ENCODE data around the gene GPR146. TPM values are rescaled to one million over a fixed set of nuclear protein-coding genes. Genes with fewer than 3 reads are reported as not detected.

GPR146 gene
- total RNA-seq, 4 donors from 2014 or later = 8.7 to 49.4 (median 32.7) TPM

- TF ChIP-seq POLR2A (IDR thresholded peaks at IDR 0.05) (no peak), CTCF (IDR thresholded peaks at IDR 0.05) (no peak)
- no peaks in the 10 kb centered on the region for H3K36me3 ChIP-seq
- DNase-seq = peak; percentile 49 to 50
- no peak overlapping the region for H3K4me3 ChIP-seq (replicated peaks in 1 of 3)
- no peaks in the 10 kb centered on the region for H3K9me3 ChIP-seq
- H3K27me3 ChIP-seq = no peaks in the 10 kb centered on the region
- intact Hi-C loops (cut with DNase I) = no loop called here
- no peak overlapping the region for H3K27ac ChIP-seq
- H3K4me1 ChIP-seq = peaks cover 27 to 47% of the 10 kb centered on the region in 2 donors
- 83 to 84% methylated on average over 27 of the region's 27 CpGs for WGBS, 2 donors
Measured at GRCh38 chr7:1106063-1106792, 61.9 kb downstream of the GPR146 start.

- Histone ChIP-seq H3K4me3 (replicated peaks in 1 of 3) (no peak overlapping the region), H3K27ac (no peak overlapping the region), H3K36me3 (no peaks in the 10 kb centered on the region), H3K4me1 (peaks cover 20 to 41% of the 10 kb centered on the region in 2 donors), H3K27me3 (no peaks in the 10 kb centered on the region), H3K9me3 (no peaks in the 10 kb centered on the region)
- TF ChIP-seq POLR2A (IDR thresholded peaks at IDR 0.05) (no peak), CTCF (IDR thresholded peaks at IDR 0.05) (no peak)
- DNase-seq = no peak
- WGBS, 2 donors = 75 to 84% methylated on average over 14 to 17 of the region's 20 CpGs
- intact Hi-C loops (cut with DNase I) = no loop called here
Measured at GRCh38 chr7:1106793-1107421, 62.6 kb downstream of the GPR146 start.

GRCh38 chr7:1108264-1108920 is 64.0 kb downstream of the GPR146 start:
- intact Hi-C loops (cut with DNase I) = no loop called here
- H3K36me3 ChIP-seq = peaks cover 0 to 3% of the 10 kb centered on the region in 2 donors
- no peaks in the 10 kb centered on the region for H3K9me3 ChIP-seq
- TF ChIP-seq CTCF (IDR thresholded peaks at IDR 0.05) = no peak
- no peak for TF ChIP-seq POLR2A (IDR thresholded peaks at IDR 0.05)
- no peak overlapping the region for H3K27ac ChIP-seq
- WGBS, 2 donors = 39 to 56% methylated on average over 21 to 25 of the region's 30 CpGs
- H3K27me3 ChIP-seq = no peaks in the 10 kb centered on the region
- peak; percentile 67 to 74 for DNase-seq
- peaks cover 10 to 28% of the 10 kb centered on the region in 2 donors for H3K4me1 ChIP-seq
- H3K4me3 ChIP-seq (replicated peaks in 1 of 3) = no peak overlapping the region

MicroRNAs within 50 kb of the gene (microRNA counts, 767-probe panel; counts per million panel counts)
- microRNA hsa-miR-339-3p (0 counts per million in 2 donors), microRNA hsa-miR-339-5p (0 to 839 counts per million in 2 donors)

Small RNAs within 50 kb of the gene (microRNA-seq; reads per million reads assigned to microRNA genes)
- gene MIR339 = 749 reads per million, percentile 76 among the genes with 10 or more reads in this experiment

Small RNAs within 50 kb of the gene (small RNA-seq; reads per million reads assigned to genes)
- 0.47 reads per million for gene MIR339

Other genes starting within 250 kb of the GPR146 start
- gene SUN1, start 212.1 kb upstream of the GPR146 start, total RNA-seq = 100 to 1,000 TPM; 146 to 260 (median 186) TPM
- 10 to 100 TPM; 29.2 to 38.7 (median 34.3) TPM for gene GET4, start 168.0 kb upstream of the GPR146 start, total RNA-seq
- 10 to 100 TPM; 11.7 to 29.9 (median 23.4) TPM for gene ADAP1, start 89.9 kb upstream of the GPR146 start, total RNA-seq
- 10 to 100 TPM in 3 of 4 donors, 1 to 10 TPM in 1; 8.2 to 28.2 (median 17.8) TPM for gene COX19, start 69.0 kb upstream of the GPR146 start, total RNA-seq
- gene CYP2W1, start 61.4 kb upstream of the GPR146 start, total RNA-seq = not detected
- 10 to 100 TPM; 12.5 to 29.2 (median 21.2) TPM for gene GPER1, start 43.6 kb downstream of the GPR146 start, total RNA-seq
- gene ZFAND2A, start 115.7 kb downstream of the GPR146 start, total RNA-seq = 10 to 100 TPM; 27.5 to 57.0 (median 37.4) TPM
- gene UNCX, start 188.3 kb downstream of the GPR146 start, total RNA-seq = not detected

All from thyroid gland (tissue), 4 donors.